Endothelial cell of umbilical vein (primary cell): ENCODE data around the gene SCN4A. TPM values are rescaled to one million over a fixed set of nuclear protein-coding genes. Genes with fewer than 3 reads are reported as not detected.

ENCODE experiments used
- BruUV-seq: library from RNA; stranded (reverse); fragments of 400-500 nt; replicated peaks from 2 replicates; lab custom pipeline; 2021; lab: Mats Ljungman, UMichigan
- CTCF ChIA-PET: fragments of 300-600, 350-600 bp; sonication (Branson Sonifier 250); formaldehyde crosslinking; loops from one replicate; lab custom pipeline; 2021; ENCODE audit warnings: antibody characterized with exemption, inconsistent platforms; lab: Charles Lee
- POLR2A ChIA-PET: fragments of 300-600, 350-600 bp; sonication (Branson Sonifier 250); formaldehyde crosslinking; loops from one replicate; lab custom pipeline; 2021; ENCODE audit warnings: antibody characterized with exemption, inconsistent platforms; lab: Charles Lee
- DNase-seq: peaks from one replicate; pipeline ENCODE4 v3.0.0-alpha.2; 2011; ENCODE audit warnings: low read depth, low spot score
- FAIRE-seq: peaks from 2 replicates; lab custom pipeline; 2011; peaks lifted over from hg19 to GRCh38; lab: Jason Lieb, UNC
- H2AFZ ChIP-seq: 2 replicates; pipeline ENCODE4 v1.6.0; 2012; ENCODE audit warnings: low read depth, low read length, control low read depth, inconsistent platforms
- H3K27ac ChIP-seq: 2 replicates; pipeline ENCODE4 v1.5.1; 2011; ENCODE audit warnings: low read depth, mild to moderate bottlenecking, control low read depth, low read length, moderate library complexity; ENCODE audit not compliant: insufficient read depth
- H3K27me3 ChIP-seq, 2 experiments: 2 replicates each; pipeline versions ENCODE4 v1.6.0 to v1.6.1; 2011; ENCODE audit warnings: low read length in 2 of 2, mixed read lengths in 1 of 2; ENCODE audit not compliant: control insufficient read depth in 2 of 2, insufficient read depth in 2 of 2
- H3K36me3 ChIP-seq, 2 experiments: 2 replicates in 1 of 2; 3 replicates in 1 of 2; pipeline ENCODE4 v1.5.1; 2011; ENCODE audit warnings: low read length in 2 of 2, mild to moderate bottlenecking in 1 of 2, moderate library complexity in 1 of 2; ENCODE audit not compliant: control insufficient read depth in 2 of 2, insufficient read depth in 2 of 2; ENCODE audit errors: extremely low read depth in 1 of 2
- H3K4me1 ChIP-seq: 3 replicates; pipeline ENCODE4 v1.5.1; 2011; ENCODE audit warnings: mild to moderate bottlenecking, low read length; ENCODE audit not compliant: control insufficient read depth, insufficient read depth; ENCODE audit errors: extremely low read depth
- H3K4me2 ChIP-seq: 2 replicates; pipeline ENCODE4 v1.6.1; 2011; ENCODE audit warnings: low read length, control low read depth, mixed read lengths; ENCODE audit not compliant: insufficient read depth
- H3K4me3 ChIP-seq, 3 experiments: fragments of 200-600 bp in 1 of 3; sonication (generic), shearing (Covaris generic) in 1 of 3; replicated peaks in 1 of 3; 2 replicates each; pipeline ENCODE4 v1.5.1; 2011 to 2016; ENCODE audit warnings: control low read depth in 3 of 3, low read length in 3 of 3, mild to moderate bottlenecking in 2 of 3, inconsistent platforms in 1 of 3, low read depth in 1 of 3, moderate library complexity in 1 of 3; ENCODE audit not compliant: insufficient read depth in 1 of 3
- H3K79me2 ChIP-seq: 2 replicates; pipeline ENCODE4 v1.6.0; 2012; ENCODE audit warnings: low read length, inconsistent platforms; ENCODE audit not compliant: control insufficient read depth, insufficient read depth
- H3K9ac ChIP-seq: replicated peaks from 2 replicates; pipeline ENCODE3; 2011; ENCODE audit warnings: low read length, control low read depth; ENCODE audit not compliant: insufficient read depth; ENCODE audit errors: extremely low read depth
- H3K9me1 ChIP-seq: replicated peaks from 3 replicates; pipeline ENCODE4 v1.6.0; 2011; ENCODE audit warnings: mild to moderate bottlenecking, low read length; ENCODE audit not compliant: control insufficient read depth, insufficient read depth; ENCODE audit errors: extremely low read depth
- H3K9me3 ChIP-seq: replicated peaks from 2 replicates; pipeline ENCODE4 v1.5.1; 2012; ENCODE audit warnings: low read length, inconsistent platforms; ENCODE audit not compliant: control insufficient read depth, insufficient read depth
- H4K20me1 ChIP-seq: replicated peaks from 2 replicates; pipeline ENCODE3; 2011; ENCODE audit warnings: mild to moderate bottlenecking, low read length; ENCODE audit not compliant: control insufficient read depth, insufficient read depth; ENCODE audit errors: extremely low read depth
- CTCF ChIP-seq, 2 donors: IDR thresholded peaks; 1 replicate in 1 of 2; 2 replicates in 1 of 2; pipeline ENCODE4 v1.5.1; 2011; ENCODE audit warnings: low read length in 2 of 2, mild to moderate bottlenecking in 2 of 2, moderate library complexity in 2 of 2, control low read depth in 1 of 2, inconsistent platforms in 1 of 2, low read depth in 1 of 2; ENCODE audit not compliant: insufficient read depth in 1 of 2; ENCODE audit errors: extremely low read depth in 1 of 2
- EZH2 ChIP-seq: IDR thresholded peaks from 2 replicates; pipeline ENCODE4 v1.6.1; 2012; ENCODE audit warnings: borderline replicate concordance, low read depth, mild to moderate bottlenecking, moderate library complexity, low read length, inconsistent platforms; ENCODE audit not compliant: severe bottlenecking
- FOS ChIP-seq: IDR thresholded peaks from 2 replicates; pipeline ENCODE4 v1.6.1; 2011; ENCODE audit warnings: mild to moderate bottlenecking, low read length, moderate library complexity, borderline replicate concordance; ENCODE audit not compliant: insufficient read depth
- GATA2 ChIP-seq: IDR thresholded peaks from 2 replicates; pipeline ENCODE4 v1.7.0; 2011; ENCODE audit warnings: low read depth, mild to moderate bottlenecking, moderate library complexity, mixed read lengths, low read length; ENCODE audit not compliant: insufficient read length, insufficient read depth
- JUN ChIP-seq: IDR thresholded peaks from 2 replicates; pipeline ENCODE4 v1.6.1; 2011; ENCODE audit warnings: borderline replicate concordance, low read depth; ENCODE audit not compliant: insufficient read length, insufficient read depth
- MAX ChIP-seq: IDR thresholded peaks from 2 replicates; pipeline ENCODE4 v1.6.1; 2011; ENCODE audit not compliant: insufficient read depth, insufficient read length
- MYC ChIP-seq: IDR thresholded peaks from one replicate; pipeline ENCODE4 v1.6.1; 2011; ENCODE audit warnings: mild to moderate bottlenecking, low read depth, low read length
- POLR2A ChIP-seq: IDR thresholded peaks from 2 replicates; pipeline ENCODE4 v1.6.1; 2012; ENCODE audit warnings: low read depth, mild to moderate bottlenecking, control low read depth, low read length
- POLR2AphosphoS5 ChIP-seq: IDR thresholded peaks from 2 replicates; pipeline ENCODE4 v1.6.1; 2012; ENCODE audit warnings: low read depth, mild to moderate bottlenecking, control low read depth, low read length, moderate library complexity; ENCODE audit not compliant: insufficient read depth
- dilution Hi-C: fragments of 300-500 bp; cut with MboI; formaldehyde crosslinking; loops from one replicate; pipeline ENCODE4 v1.15.0; 2019; ENCODE audit warnings: low sequenced_read_pairs; ENCODE audit not compliant: extremely low pct_ligation_motif_present
- intact Hi-C: fragments of 100-400 bp; cut with micrococcal nuclease; formaldehyde crosslinking; loops from one replicate; pipeline ENCODE4 v1.10.0; 2022
- polyA plus RNA-seq, 4 experiments: library from polyadenylated mRNA; depleted of rRNA in 3 of 4; stranded (reverse) in 3 of 4; unstranded in 1 of 4; fragments of >200 nt; gene quantifications; 2 replicates each; pipeline versions ENCODE4 v1.2.1 to v1.2.3, GENCODE V29; 2011 to 2012; ENCODE audit warnings: missing spikeins in 1 of 4
- total RNA-seq: library from RNA; stranded (reverse); gene quantifications from 2 replicates; pipeline ENCODE4 v1.2.3, GENCODE V29; 2021

The SCN4A gene
- total and polyA plus RNA-seq, 2 donors (not counting 3 experiments of a cell fraction or from before 2014, with no cell fraction given) = 0.01 to 0.40 TPM

GRCh38 chr17:63928172-63928666 is 44.5 kb downstream of the SCN4A start:
- H3K79me2 ChIP-seq = no peaks in the 10 kb centered on the region
- H4K20me1 ChIP-seq = no peaks in the 10 kb centered on the region
- peaks cover 4% of the 10 kb centered on the region for H3K4me1 ChIP-seq
- H3K27ac ChIP-seq = no peak overlapping the region
- intact Hi-C loops (no loop called here), dilution Hi-C loops (no loop called here)
- H3K36me3 ChIP-seq = no peaks in the 10 kb centered on the region
- CTCF ChIA-PET = interaction anchor here (0.6 to 3.5 kb wide), 7 partner anchors 9 to 205 kb away, joined by 4 to 26 read pairs (median 5); no protein-coding TSS in a partner anchor
- H3K27me3 ChIP-seq = no peaks in the 10 kb centered on the region
- TF ChIP-seq MYC = no peak
- no peak for TF ChIP-seq JUN
- no peak for TF ChIP-seq GATA2
- no peak for TF ChIP-seq EZH2
- no peak for TF ChIP-seq MAX
- TF ChIP-seq POLR2AphosphoS5 = no peak
- TF ChIP-seq POLR2A = no peak
- no peak for TF ChIP-seq CTCF (IDR thresholded peaks at IDR 0.05; ENCODE audit: extremely low read depth in 1 of 2, insufficient read depth in 1 of 2, low read depth in 1 of 2, low read length in 2 of 2)
- no peak for TF ChIP-seq FOS
- no peak overlapping the region for H3K4me2 ChIP-seq
- no peaks in the 10 kb centered on the region for H3K9me1 ChIP-seq
- FAIRE-seq (no peak), DNase-seq (no peak)
- no TSS peak for BruUV-seq
- POLR2A ChIA-PET = interaction anchor here (0.5 kb wide), 1 partner anchor 8 kb away, joined by 3 read pairs; no protein-coding TSS in a partner anchor
- no peak overlapping the region for H2AFZ ChIP-seq
- H3K9me3 ChIP-seq = no peaks in the 10 kb centered on the region
- H3K4me3 ChIP-seq = no peak overlapping the region
- no peak overlapping the region for H3K9ac ChIP-seq
